Psoas muscle (tissue), 8 donors: ENCODE data around the gene TMEM217. TPM values are rescaled to one million over a fixed set of nuclear protein-coding genes. Genes with fewer than 3 reads are reported as not detected.
A peak's percentile ranks its signal among the peaks of the same experiment; 100 is the strongest.

Experiments
- ATAC-seq, 4 donors: fragments of 200-7000 bp; cut with Tn5 transposase; one replicate each; pipeline ENCODE4 v1.9.1; 2020; ENCODE audit warnings: moderate library complexity in 3 of 4, mild to moderate bottlenecking in 2 of 4
- DNase-seq, 2 donors: peaks; one replicate each; pipeline ENCODE4 v3.0.0-alpha.2; 2020
- H3K27ac ChIP-seq: fragments of 200-600 bp; one replicate; pipeline ENCODE4 v1.8.0; 2022
- H3K27me3 ChIP-seq, 3 donors: fragments of 200-600 bp in 1 of 3; one replicate each; pipeline versions ENCODE4 v1.6.1 to v1.8.0; 2013 to 2022; ENCODE audit warnings: low read length in 2 of 3, mild to moderate bottlenecking in 2 of 3, moderate library complexity in 1 of 3; ENCODE audit not compliant: insufficient read depth in 3 of 3
- H3K36me3 ChIP-seq, 2 donors: fragments of 200-600 bp in 1 of 2; one replicate each; pipeline versions ENCODE4 v1.6.1 to v1.8.0; 2013 to 2022; ENCODE audit warnings: low read depth in 1 of 2, mild to moderate bottlenecking in 1 of 2, moderate library complexity in 1 of 2; ENCODE audit not compliant: insufficient read depth in 1 of 2
- H3K4me1 ChIP-seq: fragments of 200-600 bp; one replicate; pipeline ENCODE4 v1.8.0; 2022
- H3K4me3 ChIP-seq: fragments of 200-600 bp; one replicate; pipeline ENCODE4 v1.8.0; 2022; ENCODE audit warnings: mild to moderate bottlenecking
- H3K9me3 ChIP-seq: fragments of 200-600 bp; one replicate; pipeline ENCODE4 v1.8.0; 2022
- WGBS, 3 donors: extraction: QIAGEN DNeasy Blood & Tissue Kit; methylation state at CpG; one replicate each; pipeline versions ENCODE4 v1.1.6 to v1.1.7; 2013; 5-methylcytosine and 5-hydroxymethylcytosine counted together
- intact Hi-C, 2 donors: fragments of 100-400 bp; cut with DNase I; formaldehyde crosslinking; loops; one replicate each; pipeline versions ENCODE4 v1.11.0 to v1.14.2; 2022
- polyA plus RNA-seq, 3 donors: library from polyadenylated mRNA; stranded (reverse); fragments of 200-250 nt; gene quantifications; one replicate each; pipeline ENCODE4 v1.2.3, GENCODE V29; 2013
- total RNA-seq, 4 donors: library from RNA; stranded (reverse); fragmentation: NEBNext Ultra II Directional in 2 of 4; extraction: Animal tissue kit (Norgen Biotek cat#: 25700) in 2 of 4; gene quantifications; one replicate each; pipeline versions ENCODE4 v1.2.1 to v1.2.4, GENCODE V29; 2021 to 2023
- TF ChIP-seq, protein P1 (sequence below): fragments of 200-600 bp; IDR thresholded peaks from one replicate; pipeline ENCODE4 v1.8.0; 2022; ENCODE audit warnings: antibody characterized with exemption
- donor health status: healthy with polysubstance abuse.
- donor health status: DM: no; HTN: no; CAD: no; lungs with moderate emphysema.
- donor health status: Bipolar disorder and iron deficiency.
- donor health status: healthy.
- donor health status: DM: yes; HTN: yes; CAD: no.
- donor health status: DM: no; HTN: no; CAD: no.
- donor health status: DM: no; HTN: no; CAD: no.
- donor health status: DM: yes; HTN: yes; CAD: no.

Gene TMEM217
- total and polyA plus RNA-seq, 7 donors: 0.05 to 4.3 (median 0.31) TPM; not detected in 1

DNA sequence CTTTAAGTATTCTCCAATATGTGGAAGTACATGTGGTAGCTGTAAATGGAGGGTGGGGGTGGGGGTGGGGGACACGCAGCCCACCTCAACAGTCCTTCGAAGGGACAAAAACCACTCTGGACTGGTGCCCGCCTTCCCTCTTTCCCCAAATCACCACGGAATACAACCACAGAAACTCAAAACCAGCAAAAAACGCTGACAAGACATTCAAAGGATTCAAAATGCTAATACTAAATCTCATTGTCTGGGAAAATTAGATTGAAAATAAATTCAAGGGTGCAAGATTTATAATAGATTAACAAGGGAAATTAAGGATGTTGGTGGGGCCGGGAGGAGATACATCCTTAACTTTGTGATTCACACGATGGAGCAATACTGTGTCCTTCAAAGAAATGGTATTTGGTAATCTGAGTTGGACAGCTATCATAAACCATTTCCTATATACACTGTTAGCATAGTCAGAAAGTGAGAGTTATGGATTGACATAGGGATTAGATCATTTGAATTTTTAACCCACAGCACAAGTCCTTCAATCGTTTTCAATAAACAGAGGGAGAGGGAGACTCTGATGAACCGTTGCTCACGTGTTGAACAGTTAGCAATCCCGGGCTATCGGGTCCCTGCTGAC is 1.1 kb downstream of the TMEM217 start:
- Histone ChIP-seq H3K27me3 (no peaks in the 10 kb centered on the region), H3K4me3 (peak overlapping the region; percentile 90), H3K9me3 (no peaks in the 10 kb centered on the region), H3K4me1 (peaks cover 9% of the 10 kb centered on the region), H3K27ac (peak overlapping the region; percentile 96), H3K36me3 (no peaks in the 10 kb centered on the region)
- WGBS, 3 donors: 43 to 48% (median 48%) methylated on average over 12 of the region's 12 CpGs
- peak in 3 of 4 donors; percentile 44 to 52 (median 50) for ATAC-seq
- no peak for DNase-seq
- TF ChIP-seq, protein P1, sequence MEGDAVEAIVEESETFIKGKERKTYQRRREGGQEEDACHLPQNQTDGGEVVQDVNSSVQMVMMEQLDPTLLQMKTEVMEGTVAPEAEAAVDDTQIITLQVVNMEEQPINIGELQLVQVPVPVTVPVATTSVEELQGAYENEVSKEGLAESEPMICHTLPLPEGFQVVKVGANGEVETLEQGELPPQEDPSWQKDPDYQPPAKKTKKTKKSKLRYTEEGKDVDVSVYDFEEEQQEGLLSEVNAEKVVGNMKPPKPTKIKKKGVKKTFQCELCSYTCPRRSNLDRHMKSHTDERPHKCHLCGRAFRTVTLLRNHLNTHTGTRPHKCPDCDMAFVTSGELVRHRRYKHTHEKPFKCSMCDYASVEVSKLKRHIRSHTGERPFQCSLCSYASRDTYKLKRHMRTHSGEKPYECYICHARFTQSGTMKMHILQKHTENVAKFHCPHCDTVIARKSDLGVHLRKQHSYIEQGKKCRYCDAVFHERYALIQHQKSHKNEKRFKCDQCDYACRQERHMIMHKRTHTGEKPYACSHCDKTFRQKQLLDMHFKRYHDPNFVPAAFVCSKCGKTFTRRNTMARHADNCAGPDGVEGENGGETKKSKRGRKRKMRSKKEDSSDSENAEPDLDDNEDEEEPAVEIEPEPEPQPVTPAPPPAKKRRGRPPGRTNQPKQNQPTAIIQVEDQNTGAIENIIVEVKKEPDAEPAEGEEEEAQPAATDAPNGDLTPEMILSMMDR: no peak
- intact Hi-C loops: no loop called here

DNA sequence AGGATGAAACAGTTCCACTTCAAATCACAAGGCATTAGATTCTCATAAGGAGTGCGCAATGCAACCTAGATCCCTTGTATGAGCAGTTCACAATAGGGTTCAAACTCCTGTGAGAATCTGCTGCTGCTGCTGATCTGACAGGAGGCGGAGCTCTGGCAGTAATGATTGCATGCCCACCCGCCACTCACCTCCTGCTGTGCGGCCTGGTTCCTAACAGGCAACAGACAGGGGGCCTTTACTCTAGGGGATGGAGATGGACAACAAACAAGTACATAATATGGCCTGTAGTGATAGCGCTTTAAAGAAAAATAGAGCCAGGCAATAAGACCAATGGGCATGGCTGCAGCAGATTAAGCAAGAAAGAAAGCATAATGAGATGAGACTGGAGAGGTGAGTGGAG is 3.1 kb downstream of the TMEM217 start:
- Histone ChIP-seq H3K4me3 (no peak overlapping the region), H3K36me3 (no peaks in the 10 kb centered on the region), H3K27ac (no peak overlapping the region), H3K9me3 (no peaks in the 10 kb centered on the region), H3K27me3 (no peaks in the 10 kb centered on the region), H3K4me1 (peaks cover 8% of the 10 kb centered on the region)
- DNase-seq (no peak), ATAC-seq (no peak)
- 91 to 96% (median 92%) methylated on average over 5 of the region's 5 CpGs for WGBS, 3 donors
- TF ChIP-seq, protein P1: no peak
- intact Hi-C loops: no loop called here

DNA sequence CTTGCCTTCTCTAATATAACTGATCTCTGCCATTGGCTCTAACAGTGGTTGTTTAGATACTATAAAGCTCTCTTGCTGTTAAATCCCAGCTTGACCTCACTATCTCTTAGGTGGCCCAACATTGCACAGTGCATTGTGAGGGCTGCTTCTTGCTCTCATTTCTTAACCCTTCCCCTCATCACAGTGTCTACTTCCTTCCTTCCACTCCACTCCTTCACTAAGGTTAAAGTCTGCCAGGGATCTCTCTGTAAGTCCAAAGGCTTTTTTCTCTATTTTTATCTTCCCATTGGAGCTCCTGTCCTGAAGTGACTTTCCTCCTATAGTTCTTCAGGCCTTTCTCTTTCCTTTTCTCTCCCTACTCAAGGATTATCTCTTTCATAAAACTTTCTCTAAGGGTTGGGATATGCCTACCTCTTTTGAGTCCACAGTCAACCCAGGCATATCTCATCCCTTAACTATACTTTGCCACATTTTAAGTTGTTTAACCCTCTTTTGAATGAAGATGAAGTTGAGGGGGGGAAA is 4.4 kb downstream of the TMEM217 start:
- Histone ChIP-seq H3K9me3 (no peaks in the 10 kb centered on the region), H3K36me3 (no peaks in the 10 kb centered on the region), H3K27ac (no peak overlapping the region), H3K4me3 (no peak overlapping the region), H3K4me1 (no peaks in the 10 kb centered on the region), H3K27me3 (no peaks in the 10 kb centered on the region)
- intact Hi-C loops: no loop called here
- DNase-seq (no peak), ATAC-seq (no peak)
- TF ChIP-seq, protein P1: no peak

DNA sequence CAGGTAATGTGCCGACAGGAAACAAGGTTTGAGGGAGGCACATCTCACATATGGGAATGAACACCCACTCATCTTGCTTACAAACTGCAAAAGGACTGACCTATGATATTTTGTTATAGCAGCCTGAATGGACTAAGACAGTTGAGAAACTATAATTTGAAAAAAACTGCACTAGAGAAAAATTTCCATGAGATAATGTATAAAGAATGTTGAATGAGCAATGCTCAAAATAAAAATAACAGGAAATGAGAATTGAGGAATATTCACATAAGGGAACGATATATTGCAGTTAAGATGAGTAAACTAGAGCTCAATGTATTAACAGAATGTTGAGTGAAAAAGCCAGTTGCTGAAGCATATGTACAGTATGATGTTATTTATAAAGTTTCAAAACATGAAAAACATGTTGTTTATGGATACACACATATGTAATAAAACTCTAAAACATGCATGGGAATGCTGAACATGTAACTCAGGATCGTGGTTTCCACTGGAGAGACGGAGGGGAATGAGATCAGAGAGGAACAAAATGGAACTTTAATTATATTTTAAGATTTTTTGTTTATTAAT is 6.6 kb downstream of the TMEM217 start:
- DNase-seq (no peak), ATAC-seq (no peak)
- intact Hi-C loops: no loop called here
- no peak overlapping the region for H3K4me3 ChIP-seq
- H3K9me3 ChIP-seq: no peaks in the 10 kb centered on the region
- WGBS, 3 donors: 79 to 82% (median 81%) methylated on average over 4 of the region's 4 CpGs
- H3K27ac ChIP-seq: no peak overlapping the region
- H3K27me3 ChIP-seq: no peaks in the 10 kb centered on the region
- no peaks in the 10 kb centered on the region for H3K36me3 ChIP-seq
- H3K4me1 ChIP-seq: no peaks in the 10 kb centered on the region
- TF ChIP-seq, protein P1: no peak
